HepG2 (cell line): ENCODE results near the gene ALDH16A1.

Source experiments
- ARID3A ChIP-seq: IDR thresholded peaks from 2 replicates; pipeline ENCODE4 v1.6.1; 2012; ENCODE audit warnings: low read depth, low read length, improper control_type of control experiment
- CBX2 ChIP-seq, 2 experiments: fragments of 200-600 bp in 1 of 2; sonication (generic); formaldehyde crosslinking in 1 of 2; IDR thresholded peaks; 2 replicates each; pipeline versions ENCODE4 v1.7.0 to v1.8.1; 2018 to 2022; ENCODE audit warnings: low read depth in 2 of 2, low read length in 1 of 2, mild to moderate bottlenecking in 1 of 2, missing genetic modification reagents in 1 of 2
- CTCF ChIP-seq: sonication (generic); formaldehyde crosslinking; IDR thresholded peaks from 2 replicates; pipeline ENCODE4 v1.5.0; 2020; ENCODE audit warnings: mild to moderate bottlenecking, missing genetic modification reagents, moderate library complexity
- GABPA ChIP-seq, 2 experiments: IDR thresholded peaks; 2 replicates each; pipeline ENCODE4 v1.6.1; 2011 to 2016; ENCODE audit warnings: low read depth in 2 of 2, low read length in 1 of 2, missing biosample characterization in 1 of 2, missing genetic modification characterization in 1 of 2
- POLR2A ChIP-seq, 2 experiments: IDR thresholded peaks; 2 replicates each; pipeline ENCODE4 v1.6.1; 2011; ENCODE audit warnings: low read depth in 2 of 2, low read length in 2 of 2, mild to moderate bottlenecking in 1 of 2, moderate library complexity in 1 of 2; ENCODE audit not compliant: insufficient read depth in 1 of 2
- POLR2AphosphoS5 ChIP-seq: IDR thresholded peaks from 2 replicates; pipeline ENCODE4 v1.6.1; 2012; ENCODE audit warnings: low read depth, low read length
- SALL2 ChIP-seq: sonication (generic); formaldehyde crosslinking; IDR thresholded peaks from 2 replicates; pipeline ENCODE4 v1.8.1; 2023; ENCODE audit warnings: mild to moderate bottlenecking, missing genetic modification reagents, inconsistent platforms
- SMAD1 ChIP-seq: sonication (generic); formaldehyde crosslinking; IDR thresholded peaks from 2 replicates; pipeline ENCODE4 v1.4.0; 2020; ENCODE audit warnings: missing genetic modification reagents, low read depth, mild to moderate bottlenecking, borderline replicate concordance
- SMC3 ChIP-seq: IDR thresholded peaks from 2 replicates; pipeline ENCODE4 v1.6.1; 2011; ENCODE audit warnings: low read length, improper control_type of control experiment
- ZBTB33 ChIP-seq: sonication (generic); formaldehyde crosslinking; IDR thresholded peaks from 2 replicates; pipeline ENCODE4 v1.4.0; 2020; ENCODE audit warnings: missing genetic modification reagents
- ZNF274 ChIP-seq: sonication (generic); formaldehyde crosslinking; IDR thresholded peaks from 2 replicates; pipeline ENCODE4 v1.5.1; 2020; ENCODE audit warnings: mild to moderate bottlenecking, missing genetic modification reagents
- ZNF737 ChIP-seq: sonication (generic); formaldehyde crosslinking; IDR thresholded peaks from 2 replicates; pipeline ENCODE4 v1.5.0; 2020; ENCODE audit warnings: missing genetic modification reagents, mild to moderate bottlenecking, borderline replicate concordance
- ZNF776 ChIP-seq: sonication (generic); formaldehyde crosslinking; IDR thresholded peaks from 2 replicates; pipeline ENCODE4 v1.4.0; 2020; ENCODE audit warnings: mild to moderate bottlenecking, missing genetic modification reagents

GRCh38 chr19:49465371-49465770 is 12.3 kb downstream of the ALDH16A1 start:
- TF ChIP-seq POLR2A (IDR thresholded peaks at IDR 0.05; ENCODE audit: insufficient read depth in 1 of 2, low read depth in 2 of 2, low read length in 2 of 2) (no peak), GABPA (IDR thresholded peaks at IDR 0.05; ENCODE audit: low read depth, low read length) (no peak), GABPA (CRISPR knock-in tag; IDR thresholded peaks at IDR 0.05; ENCODE audit: low read depth) (no peak), CBX2 (IDR thresholded peaks at IDR 0.05; ENCODE audit: low read depth, low read length) (no peak), CBX2 (CRISPR knock-in tag; IDR thresholded peaks at IDR 0.05; ENCODE audit: low read depth) (no peak), POLR2AphosphoS5 (no peak), ARID3A (no peak), ZNF274 (CRISPR knock-in tag) (no peak), ZBTB33 (CRISPR knock-in tag) (no peak), SMC3 (no peak), ZNF737 (CRISPR knock-in tag) (no peak), ZNF776 (CRISPR knock-in tag) (no peak), CTCF (CRISPR knock-in tag) (no peak), SMAD1 (CRISPR knock-in tag) (no peak), SALL2 (CRISPR knock-in tag) (no peak)
